Measurements from ENCODE around the gene AMBRA1.
A peak's percentile ranks its signal among the peaks of the same experiment; 100 is the strongest.

AMBRA1 gene

GRCh38 chr11:46570790-46571398, 22.9 kb downstream of the AMBRA1 start:
- no peak for DNase-seq

GRCh38 chr11:46565232-46565840, 28.5 kb downstream of the AMBRA1 start:
- no peak for DNase-seq

GRCh38 chr11:46564459-46564858, 29.4 kb downstream of the AMBRA1 start:
- DNase-seq = no peak

- no peak for DNase-seq
Observed at GRCh38 chr11:46562527-46562926, 31.3 kb downstream of the AMBRA1 start.

- DNase-seq = no peak
Observed at GRCh38 chr11:46560300-46560991, 33.4 kb downstream of the AMBRA1 start.

- no peak for DNase-seq
Observed at GRCh38 chr11:46559815-46560214, 34.0 kb downstream of the AMBRA1 start.

GRCh38 chr11:46557684-46558151, 36.1 kb downstream of the AMBRA1 start:
- DNase-seq = no peak

- no peak for DNase-seq
Observed at GRCh38 chr11:46555267-46556054, 38.4 kb downstream of the AMBRA1 start.

- DNase-seq = no peak
Observed at GRCh38 chr11:46554213-46555147, 39.3 kb downstream of the AMBRA1 start.

- no peak for DNase-seq
Observed at GRCh38 chr11:46553814-46554212, 40.0 kb downstream of the AMBRA1 start.

GRCh38 chr11:46551261-46551660, 42.6 kb downstream of the AMBRA1 start:
- DNase-seq = no peak

GRCh38 chr11:46547579-46547978, 46.2 kb downstream of the AMBRA1 start:
- no peak for DNase-seq

- no peak for DNase-seq
Observed at GRCh38 chr11:46543564-46543963, 50.3 kb downstream of the AMBRA1 start.

GRCh38 chr11:46541593-46542371, 52.0 kb downstream of the AMBRA1 start:
- DNase-seq = no peak

- DNase-seq = no peak
Observed at GRCh38 chr11:46540807-46541206, 53.0 kb downstream of the AMBRA1 start.

GRCh38 chr11:46537537-46538295, 56.1 kb downstream of the AMBRA1 start:
- DNase-seq = peak; percentile 79

GRCh38 chr11:46537121-46537520, 56.7 kb downstream of the AMBRA1 start:
- no peak for DNase-seq

GRCh38 chr11:46535688-46536087, 58.1 kb downstream of the AMBRA1 start:
- no peak for DNase-seq

- no peak for DNase-seq
Observed at GRCh38 chr11:46534711-46535110, 59.1 kb downstream of the AMBRA1 start.

GRCh38 chr11:46533396-46534100, 60.3 kb downstream of the AMBRA1 start:
- no peak for DNase-seq

All from NCI-H345 (cell line).